Vein endothelial cell (primary cell): ENCODE data around the gene CCDC30. TPM values are rescaled to one million over a fixed set of nuclear protein-coding genes. Genes with fewer than 3 reads are reported as not detected.

ENCODE experiments used
- small RNA-seq: library from RNA; depleted of rRNA; stranded (forward); fragments of <200 nt; gene quantifications from one replicate; pipeline ENCODE3, GENCODE V24; 2012
- total RNA-seq: library from RNA; depleted of rRNA; stranded (reverse); fragments of >200 nt; gene quantifications from 2 replicates; pipeline ENCODE4 v1.2.3, GENCODE V29; 2012

The CCDC30 gene
- total RNA-seq: 0.57 and 1.3 TPM in 2 replicates

GRCh38 chr1:42462828-42463763 lies at the start of gene CCDC30:
CCDC30 (plus strand) TSS chr1:42463286; CDS start chr1:42480552, 17,266 bp downstream.

DNA sequence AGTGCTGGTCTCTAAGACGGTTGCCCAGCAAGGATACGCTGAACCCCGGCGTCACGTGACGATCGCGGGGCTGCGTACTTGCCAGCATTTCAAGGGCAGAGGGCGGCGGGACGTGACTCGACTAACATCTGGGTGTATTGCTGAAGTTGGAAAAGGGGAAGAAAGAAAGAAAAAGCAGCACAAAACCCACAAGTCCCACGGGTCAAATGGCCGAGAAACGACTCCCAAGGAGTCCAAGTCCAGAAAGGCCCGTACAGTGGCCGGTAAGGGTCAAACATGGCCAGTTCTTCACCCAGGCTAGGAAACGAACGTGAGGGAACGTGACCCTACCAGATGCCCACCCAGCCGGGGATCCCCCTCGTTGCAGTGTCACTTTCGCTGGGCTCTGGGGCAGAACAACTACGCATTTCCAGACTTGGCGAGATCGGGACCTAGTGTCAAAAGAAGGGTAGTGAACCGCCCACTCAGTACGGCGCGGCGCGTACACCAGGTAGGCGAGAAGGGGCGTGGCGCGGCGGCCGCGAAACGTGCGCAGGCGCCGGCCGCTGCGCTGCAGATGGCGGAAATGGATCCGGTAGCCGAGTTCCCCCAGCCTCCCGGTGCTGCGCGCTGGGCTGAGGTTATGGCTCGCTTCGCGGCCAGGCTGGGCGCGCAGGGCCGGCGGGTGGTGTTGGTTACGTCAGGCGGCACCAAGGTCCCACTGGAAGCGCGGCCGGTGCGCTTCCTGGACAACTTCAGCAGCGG lies 6.9 kb upstream of the CCDC30 start, which contains the start of the genes PPCS and ZMYND12:
PPCS (plus strand) TSS at position 534 of the 744 bp plus-strand sequence; CDS start at position 557, 23 bp downstream.
ZMYND12 (minus strand) TSS at position 13 of the 744 bp plus-strand sequence. CDS start 25 bp downstream, outside the sequence.

GRCh38 chr1:42657981-42658876 lies 195.1 kb downstream of the CCDC30 start, which contains the start of gene PPIH:
PPIH (plus strand) TSS chr1:42658423; CDS start chr1:42658447, 24 bp downstream.

DNA sequence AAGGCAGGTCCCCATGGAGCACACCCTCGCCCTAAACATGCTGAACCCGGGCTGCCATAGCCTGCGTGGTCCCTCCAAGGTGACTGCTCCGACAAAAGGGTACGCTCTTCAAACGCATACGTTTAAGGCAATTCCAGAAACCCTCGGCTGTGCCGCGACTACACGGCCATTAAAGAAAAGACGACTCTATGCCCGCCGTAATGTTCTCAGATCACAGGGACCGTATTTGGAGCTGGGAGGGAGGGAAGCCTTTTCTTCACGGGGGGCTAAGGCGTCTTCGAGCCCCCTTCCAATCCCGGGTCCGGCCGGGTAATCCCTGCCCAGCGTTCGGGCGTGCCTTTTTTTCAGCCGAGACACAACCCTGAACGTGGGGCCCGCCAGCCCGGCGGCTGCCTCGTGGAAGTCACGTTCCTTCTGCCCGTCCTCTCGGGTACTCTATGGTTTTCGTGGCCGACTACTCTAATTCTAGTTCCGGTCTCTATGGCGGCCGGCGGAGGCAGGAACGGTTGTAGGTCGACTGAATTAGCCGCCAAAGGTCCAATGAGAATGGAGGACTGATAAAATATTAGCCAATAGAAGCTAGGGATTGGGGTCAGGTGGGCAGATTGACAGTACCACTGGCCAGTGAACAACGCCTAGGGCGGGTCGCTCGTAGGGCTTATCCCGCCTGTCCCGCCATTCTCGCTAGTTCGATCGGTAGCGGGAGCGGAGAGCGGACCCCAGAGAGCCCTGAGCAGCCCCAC lies 218.8 kb downstream of the CCDC30 start, which contains the start of gene YBX1:
YBX1 (plus strand) TSS at position 678 of the 743 bp plus-strand sequence. CDS start 148 bp downstream, outside the sequence.

Small RNA genes within 50 kb of the gene (small RNA-seq; reads per million reads assigned to genes)
- not detected for gene RNU6-536P
- not detected for gene TMSB4XP1

Other genes starting within 250 kb of the CCDC30 start
- gene FOXJ3, start 128.1 kb upstream of the CCDC30 start, total RNA-seq: 46.4 and 51.6 TPM in 2 replicates
- under 0.01 TPM in 1 of 2 replicates, not detected in the other for gene RIMKLA, start 82.5 kb upstream of the CCDC30 start, total RNA-seq
- gene ZMYND12, start 7.3 kb upstream of the CCDC30 start, total RNA-seq: 0.48 TPM in 1 of 2 replicates, not detected in the other
- 33.6 and 56.5 TPM in 2 replicates for gene PPCS, start 6.7 kb upstream of the CCDC30 start, total RNA-seq
- 28.4 and 40.8 TPM in 2 replicates for gene PPIH, start 195.1 kb downstream of the CCDC30 start, total RNA-seq
- 645 and 748 TPM in 2 replicates for gene YBX1, start 219.1 kb downstream of the CCDC30 start, total RNA-seq